Posterior cingulate gyrus (tissue), 11 donors: Measurements from ENCODE around the gene ARMH4.
A peak's percentile ranks its signal among the peaks of the same experiment; 100 is the strongest.

ENCODE experiments used
- DNase-seq, 10 donors: peaks; one replicate each; pipeline versions ENCODE4 v3.0.0 to v3.0.0-alpha.2; 2020 to 2021; ENCODE audit warnings: mixed read lengths in 3 of 10
- intact Hi-C: fragments of 100-400 bp; cut with DNase I; formaldehyde crosslinking; loops from one replicate; pipeline ENCODE4 v1.15.1; 2023

The ARMH4 gene

GRCh38 chr14:58107947-58108552 is 44.0 kb downstream of the ARMH4 start:
- peak in 4 of 10 donors; percentile 35 to 45 (median 42) for DNase-seq
- intact Hi-C loops: loop anchor here (1.0 to 10.0 kb wide), 3 partner anchors 58 to 257 kb away; no protein-coding TSS in a partner anchor

- intact Hi-C loops: loop anchor here (2.0 to 10.0 kb wide), 2 partner anchors 128 to 258 kb away; no protein-coding TSS in a partner anchor
- DNase-seq: no peak
These were observed 45.0 kb downstream of the ARMH4 start for GRCh38 chr14:58107041-58107440.

GRCh38 chr14:58106446-58106845 is 45.6 kb downstream of the ARMH4 start:
- DNase-seq: no peak
- intact Hi-C loops: loop anchor here (2.0 to 10.0 kb wide), 2 partner anchors 128 to 258 kb away; no protein-coding TSS in a partner anchor

- intact Hi-C loops: loop anchor here (10.0 kb wide), 1 partner anchor 130 kb away; no protein-coding TSS in a partner anchor
- no peak for DNase-seq
These were observed 47.2 kb downstream of the ARMH4 start for GRCh38 chr14:58104808-58105207.

- DNase-seq: no peak
- intact Hi-C loops: loop anchor here (10.0 kb wide), 1 partner anchor 134 kb away; no protein-coding TSS in a partner anchor
These were observed 51.2 kb downstream of the ARMH4 start for GRCh38 chr14:58100735-58101368.

- no peak for DNase-seq
- intact Hi-C loops: loop anchor here (10.0 kb wide), 1 partner anchor 135 kb away; no protein-coding TSS in a partner anchor
These were observed 52.3 kb downstream of the ARMH4 start for GRCh38 chr14:58099682-58100081.

GRCh38 chr14:58098507-58098906 is 53.5 kb downstream of the ARMH4 start:
- intact Hi-C loops: no loop called here
- no peak for DNase-seq

- intact Hi-C loops: no loop called here
These were observed 55.3 kb downstream of the ARMH4 start for GRCh38 chr14:58096731-58097130.

GRCh38 chr14:58091883-58092630 is 60.0 kb downstream of the ARMH4 start:
- DNase-seq: no peak
- intact Hi-C loops: no loop called here

More at GRCh38 chr14:58096731-58097130, 55.3 kb downstream of the ARMH4 start:
- DNase-seq: no peak

- intact Hi-C loops: no loop called here
These were observed 62.4 kb downstream of the ARMH4 start for GRCh38 chr14:58089612-58090011.

GRCh38 chr14:58088961-58089360 is 63.1 kb downstream of the ARMH4 start:
- intact Hi-C loops: no loop called here
- DNase-seq: no peak

More at GRCh38 chr14:58089612-58090011, 62.4 kb downstream of the ARMH4 start:
- no peak for DNase-seq

- no peak for DNase-seq
- intact Hi-C loops: no loop called here
These were observed 66.1 kb downstream of the ARMH4 start for GRCh38 chr14:58085877-58086276.

- DNase-seq: no peak
- intact Hi-C loops: no loop called here
These were observed 69.4 kb downstream of the ARMH4 start for GRCh38 chr14:58082491-58083098.

GRCh38 chr14:58082011-58082410 is 70.0 kb downstream of the ARMH4 start:
- intact Hi-C loops: no loop called here

GRCh38 chr14:58078471-58078870 is 73.5 kb downstream of the ARMH4 start:
- intact Hi-C loops: no loop called here
- no peak for DNase-seq

More at GRCh38 chr14:58082011-58082410, 70.0 kb downstream of the ARMH4 start:
- no peak for DNase-seq

GRCh38 chr14:58078068-58078467 is 73.9 kb downstream of the ARMH4 start:
- intact Hi-C loops: no loop called here
- no peak for DNase-seq

- intact Hi-C loops: no loop called here
- DNase-seq: no peak
These were observed 74.4 kb downstream of the ARMH4 start for GRCh38 chr14:58077621-58078020.

- intact Hi-C loops: loop anchor here (2.0 kb wide), 1 partner anchor 587 kb away; no protein-coding TSS in a partner anchor
- no peak for DNase-seq
These were observed 78.5 kb downstream of the ARMH4 start for GRCh38 chr14:58073516-58073915.

GRCh38 chr14:58072288-58073071 is 79.5 kb downstream of the ARMH4 start:
- intact Hi-C loops: loop anchor here (2.0 kb wide), 1 partner anchor 586 kb away; no protein-coding TSS in a partner anchor
- peak in 6 of 10 donors; percentile 23 to 82 (median 45) for DNase-seq

- intact Hi-C loops: no loop called here
- no peak for DNase-seq
These were observed 80.7 kb downstream of the ARMH4 start for GRCh38 chr14:58071341-58071740.
